Spinal cord (tissue), 10 donors: Measurements from ENCODE around the gene FARP1. TPM values are rescaled to one million over a fixed set of nuclear protein-coding genes. Genes with fewer than 3 reads are reported as not detected.

Source experiments
- DNase-seq, 6 donors: peaks; one replicate each; pipeline versions ENCODE4 v3.0.0 to v3.0.0-alpha.2; 2013 to 2015; ENCODE audit warnings: low spot score in 6 of 6, low read depth in 4 of 6
- H3K27ac ChIP-seq: one replicate; pipeline ENCODE4 v1.5.1; 2013; ENCODE audit warnings: low read depth, low read length, control low read depth
- H3K27me3 ChIP-seq: one replicate; pipeline ENCODE4 v1.6.1; 2013; ENCODE audit warnings: low read length; ENCODE audit not compliant: control insufficient read depth, insufficient read depth
- H3K36me3 ChIP-seq: one replicate; pipeline ENCODE4 v1.6.1; 2013; ENCODE audit warnings: low read length; ENCODE audit not compliant: control insufficient read depth, insufficient read depth
- H3K4me1 ChIP-seq: one replicate; pipeline ENCODE4 v1.6.1; 2013; ENCODE audit warnings: low read length; ENCODE audit not compliant: control insufficient read depth, insufficient read depth
- H3K4me3 ChIP-seq: one replicate; pipeline ENCODE4 v1.5.1; 2013; ENCODE audit warnings: low read depth, low read length, control low read depth
- H3K9me3 ChIP-seq: one replicate; pipeline ENCODE4 v1.6.1; 2013; ENCODE audit warnings: low read length; ENCODE audit not compliant: control insufficient read depth, insufficient read depth
- WGBS: methylation state at CpG from one replicate; pipeline ENCODE4 v1.1.5; 2013; ENCODE audit warnings: missing lambda C conversion rate; ENCODE audit not compliant: insufficient coverage; 5-methylcytosine and 5-hydroxymethylcytosine counted together
- polyA plus RNA-seq, 2 donors: library from polyadenylated mRNA; unstranded; fragments of 120-200 nt; gene quantifications; one replicate each; pipeline ENCODE4 v1.2.1, GENCODE V29; 2013; ENCODE audit not compliant: insufficient read length in 2 of 2
- total RNA-seq, 2 donors: library from RNA; depleted of rRNA in 1 of 2; stranded (reverse); fragments of 120-200 nt in 1 of 2; fragments of >200 nt in 1 of 2; gene quantifications; one replicate each; pipeline versions ENCODE4 v1.2.3 to v1.2.4, GENCODE V29; 2013 to 2014
- donor health status: healthy.

Gene FARP1
- total and polyA plus RNA-seq, 4 donors, result 44.0 to 134 (median 90.5) TPM

DNA sequence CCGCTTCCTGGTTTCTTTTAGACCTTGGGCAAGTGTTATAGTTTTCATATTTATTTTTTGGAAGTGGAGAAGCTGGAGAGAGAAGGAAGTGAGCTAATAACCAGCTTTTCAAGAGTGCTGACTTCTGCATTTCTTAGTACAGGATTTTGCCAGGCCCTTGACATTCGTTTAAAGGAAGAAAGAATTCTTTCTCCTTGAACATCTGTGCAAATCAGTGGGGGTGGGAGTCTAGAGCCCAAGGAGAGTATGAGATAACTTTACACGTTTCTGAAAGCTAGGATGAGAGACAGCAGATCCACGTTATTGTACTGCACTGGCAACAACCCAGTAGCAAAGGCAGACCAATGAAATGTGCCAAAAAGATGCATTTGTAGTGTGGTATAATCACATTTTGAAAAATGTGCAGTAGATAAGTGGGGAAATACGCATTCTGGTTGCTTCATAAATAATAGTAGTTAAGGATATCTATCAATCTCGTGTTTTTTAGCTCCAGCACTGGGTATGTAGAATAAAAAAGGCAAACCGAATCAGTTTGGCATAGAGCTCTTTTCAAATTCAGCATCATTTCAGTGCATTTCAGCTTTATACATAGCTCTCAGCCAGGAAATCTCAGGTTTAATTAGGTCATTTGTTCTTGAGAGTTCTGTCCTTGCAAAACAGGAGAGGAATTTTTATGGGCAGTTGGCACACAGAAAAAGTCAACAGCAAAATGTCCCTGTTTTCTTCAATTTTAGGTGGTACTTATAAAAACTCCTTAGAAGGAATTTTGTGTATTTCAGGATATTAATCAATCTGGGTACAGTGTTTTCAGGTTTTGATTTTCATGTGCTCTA lies 29.9 kb downstream of the FARP1 start:
- no peaks in the 10 kb centered on the region for H3K27me3 ChIP-seq
- no peaks in the 10 kb centered on the region for H3K9me3 ChIP-seq
- H3K36me3 ChIP-seq, result peaks cover 14% of the 10 kb centered on the region
- peak overlapping the region; percentile 75 for H3K27ac ChIP-seq
- H3K4me1 ChIP-seq, result peaks cover 20% of the 10 kb centered on the region
- 30% methylated on average over 3 of the region's 7 CpGs for WGBS
- no peak overlapping the region for H3K4me3 ChIP-seq
- peak in 2 of 6 donors; percentile 63 to 64 for DNase-seq

DNA sequence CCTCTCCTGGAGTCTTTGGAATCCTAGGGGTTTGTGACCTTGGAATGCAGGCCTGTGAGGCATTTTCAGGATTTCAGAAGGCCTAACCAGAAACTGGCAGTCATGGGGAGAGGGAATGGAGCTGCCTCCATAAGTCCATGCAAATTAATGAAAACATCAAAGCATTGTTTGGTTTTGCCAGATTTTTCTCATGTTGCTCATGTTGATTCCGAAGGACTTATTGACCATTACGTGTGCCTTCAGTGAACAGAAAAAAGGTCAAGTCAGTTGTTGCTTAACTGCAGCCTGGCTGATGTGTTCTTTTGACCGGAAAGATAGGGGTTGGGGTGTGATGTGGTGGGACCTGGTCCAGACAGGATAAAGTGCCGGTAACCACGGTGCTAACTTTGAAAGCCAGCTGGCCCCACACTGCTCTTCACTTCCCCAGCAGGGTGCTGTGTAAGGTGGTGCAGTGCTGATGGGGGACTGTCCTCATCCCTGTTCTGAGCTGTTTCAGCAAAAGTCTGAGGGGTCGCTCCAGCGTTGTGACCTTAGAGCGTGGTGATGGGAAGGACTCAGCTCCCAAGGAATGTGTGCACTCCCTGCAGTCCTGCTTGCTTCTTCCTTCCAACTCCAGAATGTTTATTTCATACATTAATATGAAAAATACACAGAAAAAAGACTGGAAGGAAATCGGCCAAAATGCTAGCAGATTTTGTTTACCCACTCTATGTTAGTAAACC lies 30.7 kb downstream of the FARP1 start:
- Histone ChIP-seq H3K4me1 (peaks cover 20% of the 10 kb centered on the region), H3K27ac (peak overlapping the region; percentile 75), H3K4me3 (no peak overlapping the region), H3K9me3 (no peaks in the 10 kb centered on the region), H3K27me3 (no peaks in the 10 kb centered on the region), H3K36me3 (peaks cover 14% of the 10 kb centered on the region)
- WGBS, result 25% methylated on average over 3 of the region's 9 CpGs
- DNase-seq, result peak in 1 of 6 donors; percentile 39

GRCh38 chr13:98174307-98174706 lies 31.4 kb downstream of the FARP1 start:
- H3K9me3 ChIP-seq, result no peaks in the 10 kb centered on the region
- H3K27me3 ChIP-seq, result no peaks in the 10 kb centered on the region
- no peak overlapping the region for H3K4me3 ChIP-seq
- peak in 1 of 6 donors; percentile 39 for DNase-seq
- peaks cover 14% of the 10 kb centered on the region for H3K36me3 ChIP-seq
- 33% methylated on average over 6 of the region's 7 CpGs for WGBS
- peaks cover 20% of the 10 kb centered on the region for H3K4me1 ChIP-seq
- H3K27ac ChIP-seq, result no peak overlapping the region

DNA sequence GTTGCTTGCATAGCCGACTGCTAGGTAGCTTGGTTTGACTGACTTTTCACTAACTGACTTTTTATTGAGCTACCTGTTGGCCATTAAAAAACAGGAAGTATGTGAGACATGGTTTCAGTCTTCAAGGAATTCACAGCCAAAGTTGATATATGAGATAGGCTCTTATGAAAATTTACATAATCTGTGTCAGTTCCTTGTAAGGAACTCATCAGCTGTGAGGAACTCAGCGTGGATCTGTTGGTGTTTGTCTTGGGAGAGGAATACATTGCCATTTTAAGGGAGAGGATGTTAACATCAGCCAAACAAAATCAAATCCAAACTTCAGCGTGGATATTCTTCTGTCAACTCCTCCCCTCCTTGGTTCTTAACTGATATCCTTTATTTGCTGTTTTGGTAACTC lies 32.1 kb downstream of the FARP1 start:
- H3K36me3 ChIP-seq, result peaks cover 14% of the 10 kb centered on the region
- no peak overlapping the region for H3K4me3 ChIP-seq
- no peaks in the 10 kb centered on the region for H3K27me3 ChIP-seq
- 83% methylated on average over 1 of the region's 3 CpGs for WGBS
- H3K9me3 ChIP-seq, result no peaks in the 10 kb centered on the region
- peak in 1 of 6 donors; percentile 53 for DNase-seq
- no peak overlapping the region for H3K27ac ChIP-seq
- H3K4me1 ChIP-seq, result peaks cover 20% of the 10 kb centered on the region

GRCh38 chr13:98175823-98176222 lies 32.9 kb downstream of the FARP1 start:
- no peak for DNase-seq
- Histone ChIP-seq H3K27me3 (no peaks in the 10 kb centered on the region), H3K4me3 (no peak overlapping the region), H3K36me3 (peaks cover 14% of the 10 kb centered on the region), H3K9me3 (no peaks in the 10 kb centered on the region), H3K4me1 (peaks cover 20% of the 10 kb centered on the region), H3K27ac (no peak overlapping the region)
- WGBS, result 80% methylated on average over 1 of the region's 3 CpGs

DNA sequence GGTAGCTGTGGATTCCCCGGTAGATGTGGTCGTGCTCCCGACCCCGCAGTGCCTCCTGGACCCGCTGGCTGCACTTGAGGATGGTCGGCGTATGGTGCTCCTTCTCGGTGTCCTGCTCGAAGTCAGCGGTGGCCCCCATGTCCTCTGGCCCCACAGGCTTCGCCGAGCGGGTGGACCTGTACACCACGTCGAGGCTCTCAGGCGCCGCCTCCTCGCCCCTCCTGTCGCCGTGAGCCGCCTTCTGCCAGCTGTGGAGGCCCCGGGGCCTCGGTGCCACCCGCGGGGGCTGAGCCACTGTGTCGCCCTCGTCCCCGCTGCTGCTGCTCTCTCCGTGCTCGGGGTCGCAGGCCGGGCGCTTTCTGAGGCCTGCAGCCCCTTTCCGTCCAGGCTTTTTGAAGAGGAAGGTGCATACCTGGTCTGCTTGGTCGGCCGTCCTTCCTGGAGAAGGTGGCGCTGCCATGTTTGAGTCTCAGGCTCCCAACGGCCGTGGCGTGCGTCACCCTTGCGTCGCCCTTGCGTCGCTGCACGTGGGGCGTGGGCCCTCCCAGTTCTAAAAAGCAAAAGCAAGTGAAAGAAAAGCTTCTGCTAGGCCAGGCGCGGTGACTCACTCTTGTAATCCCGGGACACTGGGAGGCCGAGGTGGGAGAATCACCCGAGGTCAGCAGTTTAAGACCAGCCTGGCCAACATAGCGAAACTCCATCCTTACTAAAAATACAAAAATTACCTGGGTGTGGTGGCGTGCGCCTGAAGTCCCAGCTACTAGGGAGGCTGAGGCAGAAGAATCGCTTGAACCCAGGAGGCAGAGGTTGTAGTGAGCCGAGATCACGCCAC lies 34.1 kb downstream of the FARP1 start, which contains the start of gene RNF113B:
Gene RNF113B (minus strand): TSS at position 493 of the 832 bp plus-strand sequence. CDS start 33 bp downstream, at position 460.
- no peak for DNase-seq
- H3K27ac ChIP-seq, result no peak within 1 kb of the TSS
- 97% methylated on average over 56 of the region's 58 CpGs for WGBS

DNA sequence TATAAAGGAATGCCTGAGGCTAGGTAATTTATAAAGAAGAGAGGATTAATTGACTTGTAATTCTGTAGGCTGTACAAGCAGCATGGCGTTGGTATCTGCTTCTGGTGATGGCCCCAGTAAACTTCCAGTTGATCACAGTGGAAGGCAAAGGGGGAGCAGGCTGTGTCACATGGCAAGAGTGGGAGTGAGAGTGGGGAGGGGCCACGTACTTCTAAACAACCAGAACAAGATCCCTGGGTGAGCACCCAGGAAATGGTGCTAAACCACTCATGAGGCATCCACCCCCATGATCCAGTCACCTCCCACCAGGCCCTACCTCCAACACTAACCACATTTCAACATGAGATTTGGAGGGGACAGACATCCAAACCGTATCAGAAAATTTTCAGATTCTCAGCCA lies 37.2 kb downstream of the FARP1 start:
- DNase-seq, result no peak
- H3K27ac ChIP-seq, result no peak overlapping the region
- no peaks in the 10 kb centered on the region for H3K27me3 ChIP-seq

More for the DNA sequence above, 34.1 kb downstream of the FARP1 start, which contains the start of gene RNF113B:
- no peak within 1 kb of the TSS for H3K4me3 ChIP-seq
- no peaks in the 10 kb centered on the region for H3K9me3 ChIP-seq
- H3K36me3 ChIP-seq, result peaks cover 14% of the 10 kb centered on the region
- H3K27me3 ChIP-seq, result no peaks in the 10 kb centered on the region
- peaks cover 15% of the 10 kb centered on the region for H3K4me1 ChIP-seq

DNA sequence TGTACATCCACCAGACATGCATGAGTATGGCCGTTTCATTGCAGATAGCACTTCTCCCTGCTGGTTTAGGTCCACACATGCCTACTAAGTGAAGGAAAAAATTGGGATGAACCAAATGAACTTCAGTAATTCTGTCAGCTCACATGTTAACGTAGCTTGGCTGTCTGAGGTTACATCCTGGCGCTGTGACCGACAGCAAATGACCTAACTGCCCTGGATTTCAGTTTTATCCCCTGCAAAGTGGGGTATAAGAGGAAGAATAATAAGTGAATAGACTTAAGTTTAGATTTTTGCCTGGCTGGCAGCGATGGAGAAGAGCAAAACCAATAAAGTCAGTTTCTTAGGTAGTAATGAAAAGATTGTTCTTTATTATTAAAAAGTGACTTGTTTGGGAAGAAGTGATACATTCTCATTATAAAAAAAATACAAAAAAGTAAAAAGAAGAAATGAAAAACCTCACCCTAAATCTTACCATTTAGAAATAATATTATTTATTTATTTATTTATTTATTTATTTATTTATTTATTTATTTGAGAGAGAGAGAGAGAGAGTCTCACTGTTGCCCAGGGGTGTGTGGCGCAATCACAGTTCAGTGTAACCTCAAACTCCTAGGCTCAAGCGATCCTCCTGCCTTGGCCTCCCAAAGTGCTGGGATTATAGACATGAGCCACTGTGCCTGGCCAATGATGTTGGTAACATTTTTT lies 38.4 kb downstream of the FARP1 start:
- H3K9me3 ChIP-seq, result no peaks in the 10 kb centered on the region
- no peak for DNase-seq
- peaks cover 11% of the 10 kb centered on the region for H3K36me3 ChIP-seq
- H3K27ac ChIP-seq, result no peak overlapping the region
- no peaks in the 10 kb centered on the region for H3K4me1 ChIP-seq
- H3K27me3 ChIP-seq, result no peaks in the 10 kb centered on the region
- WGBS, result 88% methylated on average over 6 of the region's 7 CpGs
- H3K4me3 ChIP-seq, result no peak overlapping the region

More for the DNA sequence above, 37.2 kb downstream of the FARP1 start:
- peaks cover 14% of the 10 kb centered on the region for H3K36me3 ChIP-seq
- H3K4me3 ChIP-seq, result no peak overlapping the region
- H3K9me3 ChIP-seq, result no peaks in the 10 kb centered on the region
- WGBS, result 85% methylated on average over 2 of the region's 3 CpGs
- H3K4me1 ChIP-seq, result no peaks in the 10 kb centered on the region

- DNase-seq, result no peak
- Histone ChIP-seq H3K4me1 (no peaks in the 10 kb centered on the region), H3K4me3 (no peak overlapping the region), H3K27ac (no peak overlapping the region), H3K36me3 (peaks cover 2% of the 10 kb centered on the region), H3K9me3 (no peaks in the 10 kb centered on the region), H3K27me3 (no peaks in the 10 kb centered on the region)
- 100% methylated on average over 3 of the region's 4 CpGs for WGBS
Observed at GRCh38 chr13:98182153-98182552, 39.3 kb downstream of the FARP1 start.
